ENCODE measurements around the gene HDAC1. TPM values are rescaled to one million over a fixed set of nuclear protein-coding genes. Genes with fewer than 3 reads are reported as not detected.
A peak's percentile ranks its signal among the peaks of the same experiment; 100 is the strongest.

HDAC1 gene
- total and polyA plus RNA-seq, 4 experiments from 2014 or later = 169 to 190 (median 180) TPM

DNA sequence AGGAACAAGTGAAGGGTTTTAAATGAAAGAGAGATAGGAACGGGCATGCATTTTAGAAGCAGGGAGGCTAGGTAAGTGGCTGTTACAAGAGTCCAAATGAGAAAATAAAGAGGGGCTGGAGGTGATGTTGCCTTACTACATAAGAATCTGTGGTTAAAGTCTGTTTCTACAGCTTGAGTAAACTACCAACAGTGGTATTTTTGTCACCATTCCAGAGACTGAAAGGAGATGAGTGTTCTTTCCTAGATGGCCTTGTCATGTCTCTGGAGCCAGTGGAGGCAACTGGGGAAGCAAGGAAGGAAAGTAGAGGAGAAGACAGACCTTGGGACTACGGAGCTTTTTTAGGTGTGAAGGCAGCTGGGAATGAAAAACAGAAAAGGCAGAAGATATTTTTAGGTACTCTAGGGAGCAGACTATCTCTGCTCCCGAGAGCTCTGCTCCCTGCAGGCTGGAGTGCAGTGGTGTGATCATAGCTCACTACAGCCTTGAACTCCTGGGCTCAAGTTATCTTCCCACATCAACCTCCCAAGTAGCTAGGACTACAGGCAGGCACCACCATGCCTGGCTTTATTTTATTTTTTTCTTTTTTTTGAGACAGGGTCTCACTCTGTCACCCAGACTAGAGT is 12.2 kb downstream of the HDAC1 start:
- Mint-ChIP-seq H3K27me3 (no peaks in the 10 kb centered on the region), H3K4me3 (peak overlapping the region in 3 of 8 donors; percentile 7 to 26 (median 17)), H3K9me3 (no peaks in the 10 kb centered on the region), H3K27ac (peak overlapping the region in 5 of 7 donors; percentile 2 to 83 (median 27)), H3K36me3 (peaks cover 35 to 56% of the 10 kb centered on the region in 2 donors), H3K4me1 (peaks cover 36 to 70% (median 51%) of the 10 kb centered on the region in 4 donors)
- no peak overlapping the region for H3K4me3 ChIP-seq (ENCODE audit: low read length in 2 of 2)
- POLR2A ChIA-PET (ENCODE audit: partially characterized antibody) = interaction anchor here (0.8 to 4.0 kb wide), 3 partner anchors 12 to 64 kb away, joined by 3 to 20 read pairs (median 5); partner anchors contain the start of genes HDAC1 and MARCKSL1
- no peak for DNase-seq
- no peaks in the 10 kb centered on the region for H3K27me3 ChIP-seq (ENCODE audit: insufficient read depth, low read length)
- CTCF ChIA-PET (ENCODE audit: partially characterized antibody) = interaction anchor here (1.3 to 2.3 kb wide), 5 partner anchors 16 to 89 kb away, joined by 3 to 11 read pairs (median 4); no protein-coding TSS in a partner anchor
- intact Hi-C loops (cut with micrococcal nuclease) = no loop called here
- H3K9me3 ChIP-seq (ENCODE audit: control insufficient read depth in 1 of 2, low read length in 2 of 2) = no peaks in the 10 kb centered on the region
- peaks cover 29% of the 10 kb centered on the region for H3K36me3 ChIP-seq (ENCODE audit: insufficient read depth, low read length)
- H3K4me1 ChIP-seq (ENCODE audit: insufficient read depth, low read length) = peaks cover 46% of the 10 kb centered on the region
- no peak overlapping the region for H3K27ac ChIP-seq (ENCODE audit: low read depth, low read length)

DNA sequence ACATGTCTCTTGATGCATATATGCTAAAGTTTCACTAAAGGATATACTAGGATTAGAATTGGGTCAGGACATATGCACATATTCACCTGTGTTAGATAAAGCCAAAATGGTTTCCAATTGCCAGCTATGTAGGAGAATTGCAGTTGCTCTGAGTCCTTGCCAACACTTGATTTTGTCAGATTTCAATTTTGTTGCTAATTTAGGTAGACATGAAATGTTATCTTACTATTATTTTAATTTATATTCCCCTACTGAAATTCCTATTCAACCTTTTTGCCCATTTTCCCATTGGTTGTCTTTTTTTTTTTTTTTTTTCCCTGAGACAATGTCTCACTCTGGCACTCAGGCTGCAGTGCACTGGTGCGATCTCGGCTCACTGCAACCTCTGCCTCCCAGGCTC is 13.4 kb downstream of the HDAC1 start:
- H3K36me3 Mint-ChIP-seq = peaks cover 35 to 61% of the 10 kb centered on the region in 2 donors
- ChIA-PET CTCF (ENCODE audit: partially characterized antibody) (interaction anchor here (1.0 to 1.8 kb wide), 4 partner anchors 9 to 90 kb away, joined by 3 to 11 read pairs (median 3); no protein-coding TSS in a partner anchor), POLR2A (ENCODE audit: partially characterized antibody) (interaction anchor here (4.0 kb wide), 1 partner anchor 14 kb away, joined by 20 read pairs; the partner anchor contains the start of gene HDAC1)
- H3K4me3 ChIP-seq (ENCODE audit: low read length in 2 of 2) = no peak overlapping the region
- H3K4me1 ChIP-seq (ENCODE audit: insufficient read depth, low read length) = peaks cover 47% of the 10 kb centered on the region
- DNase-seq = no peak
- no peaks in the 10 kb centered on the region for H3K27me3 ChIP-seq (ENCODE audit: insufficient read depth, low read length)
- H3K9me3 Mint-ChIP-seq = no peaks in the 10 kb centered on the region
- H3K4me1 Mint-ChIP-seq = peaks cover 44 to 74% (median 54%) of the 10 kb centered on the region in 4 donors
- peak overlapping the region in 2 of 7 donors; percentile 22 to 64 for H3K27ac Mint-ChIP-seq
- intact Hi-C loops (cut with micrococcal nuclease) = no loop called here
- H3K4me3 Mint-ChIP-seq = no peak overlapping the region
- no peaks in the 10 kb centered on the region for H3K27me3 Mint-ChIP-seq
- H3K27ac ChIP-seq (ENCODE audit: low read depth, low read length) = no peak overlapping the region
- H3K36me3 ChIP-seq (ENCODE audit: insufficient read depth, low read length) = peaks cover 29% of the 10 kb centered on the region
- no peaks in the 10 kb centered on the region for H3K9me3 ChIP-seq (ENCODE audit: control insufficient read depth in 1 of 2, low read length in 2 of 2)

DNA sequence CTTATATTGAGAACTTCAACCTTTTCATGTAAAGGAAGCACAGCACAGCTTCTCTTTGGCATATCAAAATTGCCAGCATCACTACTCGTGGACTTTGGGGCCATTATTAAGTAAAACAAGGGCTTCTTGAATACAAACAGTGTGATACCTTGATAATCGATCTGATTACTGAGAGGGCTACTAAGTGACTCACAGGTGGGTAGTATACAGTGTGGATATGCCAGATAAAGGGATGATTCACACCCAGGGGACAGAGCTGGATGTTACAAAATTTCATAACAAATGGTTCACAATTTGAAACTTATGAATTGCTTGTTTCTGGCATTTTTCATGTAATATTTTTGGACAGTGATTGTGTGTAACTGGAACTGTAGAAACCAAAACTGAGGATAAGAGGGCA is 15.4 kb downstream of the HDAC1 start:
- Mint-ChIP-seq H3K4me3 (peak overlapping the region in 2 of 8 donors; percentile 8 to 43), H3K4me1 (peaks cover 48 to 78% (median 58%) of the 10 kb centered on the region in 4 donors), H3K36me3 (peaks cover 31 to 48% of the 10 kb centered on the region in 2 donors), H3K27me3 (no peaks in the 10 kb centered on the region), H3K27ac (peak overlapping the region; percentile 2 to 90 (median 44)), H3K9me3 (no peaks in the 10 kb centered on the region)
- Histone ChIP-seq H3K27me3 (ENCODE audit: insufficient read depth, low read length) (no peaks in the 10 kb centered on the region), H3K36me3 (ENCODE audit: insufficient read depth, low read length) (peaks cover 23% of the 10 kb centered on the region), H3K9me3 (ENCODE audit: control insufficient read depth in 1 of 2, low read length in 2 of 2) (no peaks in the 10 kb centered on the region), H3K4me3 (ENCODE audit: low read length in 2 of 2) (no peak overlapping the region), H3K27ac (ENCODE audit: low read depth, low read length) (peak overlapping the region; percentile 12), H3K4me1 (ENCODE audit: insufficient read depth, low read length) (peaks cover 61% of the 10 kb centered on the region)
- no peak for DNase-seq
- intact Hi-C loops (cut with micrococcal nuclease) = no loop called here
- POLR2A ChIA-PET (ENCODE audit: partially characterized antibody) = interaction anchor here (1.0 to 4.0 kb wide), 6 partner anchors 11 to 33 kb away, joined by 3 to 20 read pairs (median 5); partner anchors contain the start of gene HDAC1
- CTCF ChIA-PET (ENCODE audit: partially characterized antibody) = interaction anchor here (1.0 to 1.7 kb wide), 5 partner anchors 11 to 91 kb away, joined by 3 to 7 read pairs (median 3); partner anchors contain the start of gene HDAC1

DNA sequence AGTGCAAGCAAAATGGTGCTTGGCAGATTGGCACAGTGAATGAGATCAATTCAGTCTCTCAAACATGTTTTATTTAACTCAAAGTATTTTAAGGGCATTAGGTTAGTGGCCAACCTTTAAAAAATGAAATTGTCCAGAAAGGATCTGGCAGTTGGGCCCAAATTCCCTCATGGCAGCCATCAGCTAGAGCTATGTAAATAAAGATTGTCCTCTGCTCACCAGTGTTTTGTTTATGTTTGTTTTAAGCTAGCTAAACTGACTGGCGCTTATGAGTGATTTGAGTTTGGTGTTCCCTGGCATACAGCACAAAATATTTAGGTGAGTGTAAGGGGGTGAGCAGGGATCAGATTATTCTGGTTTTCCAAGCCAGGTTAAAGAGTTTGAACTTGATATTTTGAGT is 18.1 kb downstream of the HDAC1 start:
- Histone ChIP-seq H3K27ac (ENCODE audit: low read depth, low read length) (no peak overlapping the region), H3K4me3 (ENCODE audit: low read length in 2 of 2) (no peak overlapping the region), H3K9me3 (ENCODE audit: control insufficient read depth in 1 of 2, low read length in 2 of 2) (no peaks in the 10 kb centered on the region), H3K4me1 (ENCODE audit: insufficient read depth, low read length) (peaks cover 61% of the 10 kb centered on the region), H3K27me3 (ENCODE audit: insufficient read depth, low read length) (no peaks in the 10 kb centered on the region), H3K36me3 (ENCODE audit: insufficient read depth, low read length) (peaks cover 9% of the 10 kb centered on the region)
- Mint-ChIP-seq H3K4me3 (peak overlapping the region in 1 of 8 donors; percentile 20), H3K4me1 (peaks cover 45 to 75% (median 60%) of the 10 kb centered on the region in 4 donors), H3K9me3 (no peaks in the 10 kb centered on the region), H3K27me3 (no peaks in the 10 kb centered on the region), H3K36me3 (peaks cover 24 to 40% of the 10 kb centered on the region in 2 donors), H3K27ac (peak overlapping the region; percentile 4 to 85 (median 78))
- DNase-seq = no peak
- CTCF ChIA-PET (ENCODE audit: partially characterized antibody) = interaction anchor here (1.8 kb wide), 1 partner anchor 17 kb away, joined by 3 read pairs; no protein-coding TSS in a partner anchor
- POLR2A ChIA-PET (ENCODE audit: partially characterized antibody) = interaction anchor here (1.3 to 2.1 kb wide), 2 partner anchors 12 to 26 kb away, joined by 3 to 8 read pairs; partner anchors contain the start of gene MARCKSL1
- intact Hi-C loops (cut with micrococcal nuclease) = no loop called here

DNA sequence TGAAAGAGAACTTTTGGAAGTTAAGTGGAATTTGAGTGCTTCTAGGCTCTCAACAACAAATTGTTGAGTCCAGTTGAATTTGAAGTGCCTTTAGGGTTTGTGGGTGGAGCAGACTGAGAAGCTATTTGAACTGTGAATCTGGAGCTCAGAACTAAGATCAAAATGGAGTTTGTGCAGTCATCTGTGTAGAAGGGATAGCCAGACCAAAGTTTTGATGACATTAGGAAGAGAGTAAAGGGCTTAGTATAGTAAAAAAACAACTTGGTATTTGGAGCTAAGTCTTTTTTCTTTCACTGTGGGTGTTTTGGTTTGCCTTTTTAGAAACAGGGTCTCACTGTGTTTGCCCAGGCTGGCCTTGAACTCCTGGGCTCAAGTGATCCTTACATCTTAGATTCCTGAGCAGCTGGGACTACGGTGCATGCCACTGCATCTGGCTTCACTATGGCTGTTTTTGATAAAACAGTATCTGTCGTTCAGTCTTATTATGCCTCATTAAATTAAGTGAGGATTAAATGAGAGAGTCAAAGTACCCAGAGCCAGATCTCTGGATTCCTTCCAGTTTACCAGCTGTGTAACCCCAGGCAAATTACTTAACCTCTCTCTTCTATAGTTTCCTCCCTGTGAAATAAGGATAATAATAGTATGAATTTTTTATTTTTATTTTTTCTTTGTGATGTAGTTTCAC is 20.0 kb downstream of the HDAC1 start:
- Mint-ChIP-seq H3K9me3 (no peaks in the 10 kb centered on the region), H3K4me3 (no peak overlapping the region), H3K27me3 (no peaks in the 10 kb centered on the region), H3K27ac (peak overlapping the region; percentile 4 to 94 (median 68)), H3K4me1 (peaks cover 41 to 71% (median 57%) of the 10 kb centered on the region in 4 donors), H3K36me3 (peaks cover 25 to 34% of the 10 kb centered on the region in 2 donors)
- H3K4me3 ChIP-seq (ENCODE audit: low read length in 2 of 2) = no peak overlapping the region
- no peaks in the 10 kb centered on the region for H3K27me3 ChIP-seq (ENCODE audit: insufficient read depth, low read length)
- POLR2A ChIA-PET (ENCODE audit: partially characterized antibody) = interaction anchor here (0.7 to 1.9 kb wide), 6 partner anchors 8 to 82 kb away, joined by 3 to 13 read pairs (median 3); partner anchors contain the start of genes BSDC1, HDAC1 and MARCKSL1
- H3K9me3 ChIP-seq (ENCODE audit: control insufficient read depth in 1 of 2, low read length in 2 of 2) = no peaks in the 10 kb centered on the region
- no peak overlapping the region for H3K27ac ChIP-seq (ENCODE audit: low read depth, low read length)
- DNase-seq = no peak
- intact Hi-C loops (cut with micrococcal nuclease) = no loop called here
- peaks cover 13% of the 10 kb centered on the region for H3K36me3 ChIP-seq (ENCODE audit: insufficient read depth, low read length)
- CTCF ChIA-PET (ENCODE audit: partially characterized antibody) = interaction anchor here (0.8 to 1.6 kb wide), 5 partner anchors 10 to 96 kb away, joined by 3 to 7 read pairs (median 3); partner anchors contain the start of gene MARCKSL1
- peaks cover 50% of the 10 kb centered on the region for H3K4me1 ChIP-seq (ENCODE audit: insufficient read depth, low read length)

DNA sequence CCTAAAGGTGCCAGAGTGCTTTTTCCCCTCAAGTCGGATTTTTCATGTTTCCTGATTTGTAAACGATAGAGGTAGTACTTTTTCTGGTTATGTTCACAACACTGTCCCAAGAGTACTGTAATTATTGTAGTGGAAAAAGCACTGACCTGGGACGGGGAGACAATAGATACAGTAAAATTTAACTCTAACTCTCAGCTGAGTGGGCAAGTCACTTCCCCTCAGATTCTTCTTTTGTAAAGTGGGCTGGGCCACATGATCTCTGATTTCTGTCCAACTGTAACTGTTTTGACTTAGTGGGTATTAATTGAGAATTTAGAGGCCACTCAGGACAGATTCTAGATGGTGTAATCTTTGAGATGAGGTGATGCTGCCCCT is 25.0 kb downstream of the HDAC1 start:
- intact Hi-C loops (cut with micrococcal nuclease) = no loop called here
- peaks cover 24% of the 10 kb centered on the region for H3K36me3 ChIP-seq (ENCODE audit: insufficient read depth, low read length)
- H3K9me3 Mint-ChIP-seq = no peaks in the 10 kb centered on the region
- H3K4me3 Mint-ChIP-seq = no peak overlapping the region
- peaks cover 34% of the 10 kb centered on the region for H3K4me1 ChIP-seq (ENCODE audit: insufficient read depth, low read length)
- H3K9me3 ChIP-seq (ENCODE audit: control insufficient read depth in 1 of 2, low read length in 2 of 2) = no peaks in the 10 kb centered on the region
- peak overlapping the region in 5 of 7 donors; percentile 3 to 77 (median 70) for H3K27ac Mint-ChIP-seq
- H3K4me1 Mint-ChIP-seq = peaks cover 20 to 40% (median 33%) of the 10 kb centered on the region in 4 donors
- peaks cover 20 to 30% of the 10 kb centered on the region in 2 donors for H3K36me3 Mint-ChIP-seq
- H3K27me3 Mint-ChIP-seq = no peaks in the 10 kb centered on the region
- no peak overlapping the region for H3K27ac ChIP-seq (ENCODE audit: low read depth, low read length)
- CTCF ChIA-PET (ENCODE audit: partially characterized antibody) = interaction anchor here (1.2 kb wide), 2 partner anchors 35 to 64 kb away, joined by 3 read pairs; no protein-coding TSS in a partner anchor
- POLR2A ChIA-PET (ENCODE audit: partially characterized antibody) = no interaction called here
- H3K27me3 ChIP-seq (ENCODE audit: insufficient read depth, low read length) = no peaks in the 10 kb centered on the region
- H3K4me3 ChIP-seq (ENCODE audit: low read length in 2 of 2) = no peak overlapping the region
- DNase-seq = no peak
